ENCODE measurements around the gene STRAP. TPM values are rescaled to one million over a fixed set of nuclear protein-coding genes. Genes with fewer than 3 reads are reported as not detected.

Gene STRAP
- total RNA-seq, 4 donors from 2014 or later, result 66.1 to 97.2 (median 75.5) TPM

- no peak for TF ChIP-seq CTCF (IDR thresholded peaks at IDR 0.05; ENCODE audit: low read depth)
These were observed 33.6 kb upstream of the STRAP start for GRCh38 chr12:15848606-15849005.

- TF ChIP-seq CTCF (IDR thresholded peaks at IDR 0.05; ENCODE audit: low read depth), result no peak
These were observed 31.1 kb upstream of the STRAP start for GRCh38 chr12:15851045-15851620.

GRCh38 chr12:15851919-15852318 is 30.3 kb upstream of the STRAP start:
- no peak for TF ChIP-seq CTCF (IDR thresholded peaks at IDR 0.05; ENCODE audit: low read depth)

GRCh38 chr12:15852383-15852782 is 29.8 kb upstream of the STRAP start:
- no peak for TF ChIP-seq CTCF (IDR thresholded peaks at IDR 0.05; ENCODE audit: low read depth)

GRCh38 chr12:15853877-15854276 is 28.3 kb upstream of the STRAP start:
- TF ChIP-seq CTCF (IDR thresholded peaks at IDR 0.05; ENCODE audit: low read depth), result no peak

GRCh38 chr12:15854916-15855315 is 27.3 kb upstream of the STRAP start:
- TF ChIP-seq CTCF (IDR thresholded peaks at IDR 0.05; ENCODE audit: low read depth), result no peak

GRCh38 chr12:15855646-15856045 is 26.5 kb upstream of the STRAP start:
- TF ChIP-seq CTCF (IDR thresholded peaks at IDR 0.05; ENCODE audit: low read depth), result no peak

Measured in subcutaneous adipose tissue (tissue), 4 donors.